PC-9 (cell line): ENCODE measurements around the gene DNAJC30. TPM values are rescaled to one million over a fixed set of nuclear protein-coding genes. Genes with fewer than 3 reads are reported as not detected.

Source experiments
- BruUV-seq: library from RNA; stranded (reverse); fragments of 400-500 nt; replicated peaks from 2 replicates; lab custom pipeline; 2021; lab: Mats Ljungman, UMichigan
- CTCF ChIA-PET: fragments of 300-600 bp; sonication (Branson Sonifier 250); formaldehyde crosslinking; loops from one replicate; lab custom pipeline; 2022; ENCODE audit warnings: antibody characterized with exemption; lab: Charles Lee
- POLR2A ChIA-PET: fragments of 300-600 bp; sonication (Branson Sonifier 250); formaldehyde crosslinking; loops from one replicate; lab custom pipeline; 2022; ENCODE audit warnings: antibody characterized with exemption; ENCODE audit not compliant: unreplicated experiment; lab: Charles Lee
- DNase-seq, 2 experiments: peaks; one replicate each; pipeline versions ENCODE4 v3.0.0 to v3.0.0-alpha.2; 2015 to 2022; ENCODE audit warnings: mixed read lengths in 1 of 2
- H2AFZ ChIP-seq: fragments of 200-600 bp; sonication (generic); 2 replicates; pipeline ENCODE4 v1.8.1; 2017; ENCODE audit warnings: antibody characterized with exemption
- H3F3A ChIP-seq: fragments of 200-600 bp; sonication (generic); 2 replicates; pipeline ENCODE4 v1.8.1; 2017; ENCODE audit warnings: antibody characterized with exemption, mild to moderate bottlenecking, low read depth; ENCODE audit not compliant: insufficient read depth
- H3K27ac ChIP-seq: fragments of 200-600 bp; sonication (generic); 2 replicates; pipeline ENCODE4 v1.6.1; 2016; ENCODE audit warnings: mixed run types
- H3K27me3 ChIP-seq: fragments of 200-600 bp; sonication (generic); 2 replicates; pipeline ENCODE4 v1.6.1; 2016; ENCODE audit warnings: low read depth, mixed run types; ENCODE audit not compliant: insufficient read depth
- H3K36me3 ChIP-seq: fragments of 200-600 bp; sonication (generic); 2 replicates; pipeline ENCODE4 v1.6.1; 2016; ENCODE audit warnings: low read depth, mixed run types
- H3K4me1 ChIP-seq: fragments of 200-600 bp; sonication (generic); replicated peaks from 2 replicates; pipeline ENCODE4 v1.6.1; 2016; ENCODE audit warnings: mixed run types; ENCODE audit not compliant: insufficient read depth
- H3K4me2 ChIP-seq: fragments of 200-600 bp; sonication (generic); 2 replicates; pipeline ENCODE4 v1.6.1; 2017; ENCODE audit warnings: mixed run types
- H3K4me3 ChIP-seq: fragments of 200-600 bp; sonication (generic); 2 replicates; pipeline ENCODE4 v1.6.1; 2016; ENCODE audit warnings: mixed run types
- H3K79me2 ChIP-seq: fragments of 200-600 bp; sonication (generic); 2 replicates; pipeline ENCODE4 v1.6.1; 2017; ENCODE audit warnings: low read depth, mixed run types
- H3K9me2 ChIP-seq: fragments of 200-600 bp; sonication (generic); 2 replicates; pipeline ENCODE4 v1.8.1; 2017; ENCODE audit warnings: mild to moderate bottlenecking; ENCODE audit not compliant: insufficient read depth
- H3K9me3 ChIP-seq: fragments of 200-600 bp; sonication (generic); 2 replicates; pipeline ENCODE4 v1.8.1; 2016; ENCODE audit warnings: low read depth; ENCODE audit not compliant: insufficient read depth
- H4K20me1 ChIP-seq: fragments of 200-600 bp; sonication (generic); 2 replicates; pipeline ENCODE4 v1.8.1; 2017; ENCODE audit not compliant: insufficient read depth
- CTCF ChIP-seq: fragments of 200-600 bp; sonication (generic); conservative IDR thresholded peaks from 2 replicates; pipeline ENCODE4 v1.6.1; 2017; ENCODE audit warnings: mixed run types, antibody characterized with exemption, mild to moderate bottlenecking, moderate library complexity
- EZH2 ChIP-seq: fragments of 200-600 bp; sonication (generic); IDR thresholded peaks from 2 replicates; pipeline ENCODE4 v1.8.0; 2017; ENCODE audit warnings: antibody characterized with exemption, low read depth
- intact Hi-C: fragments of 100-400 bp; cut with micrococcal nuclease; formaldehyde crosslinking; loops from one replicate; pipeline ENCODE4 v1.10.0; 2022; ENCODE audit not compliant: unreplicated experiment
- total RNA-seq: library from RNA; stranded (reverse); gene quantifications from 2 replicates; pipeline ENCODE4 v1.2.3, GENCODE V29; 2021

Gene DNAJC30
- total RNA-seq, 1 experiment from 2014 or later: 9.5 TPM

GRCh38 chr7:73649576-73649975, 33.7 kb downstream of the DNAJC30 start:
- no TSS peak for BruUV-seq
- H3K27me3 ChIP-seq: peaks cover 4% of the 10 kb centered on the region; the same call in 1 of the 2 replicates
- intact Hi-C loops: no loop called here
- no peaks in the 10 kb centered on the region for H3K79me2 ChIP-seq
- H4K20me1 ChIP-seq: no peaks in the 10 kb centered on the region
- H3F3A ChIP-seq: peaks cover 25% of the 10 kb centered on the region; the same call in 1 of the 2 replicates
- no peak for TF ChIP-seq EZH2
- TF ChIP-seq CTCF: no peak
- H3K36me3 ChIP-seq: no peaks in the 10 kb centered on the region
- peaks cover 10% of the 10 kb centered on the region; the same call in 1 of the 2 replicates for H3K4me1 ChIP-seq
- H3K9me2 ChIP-seq: no peaks in the 10 kb centered on the region
- no peak overlapping the region for H3K27ac ChIP-seq
- no peaks in the 10 kb centered on the region for H3K9me3 ChIP-seq
- ChIA-PET POLR2A (no interaction called here), CTCF (no interaction called here)
- DNase-seq: no peak
- H2AFZ ChIP-seq: no peak overlapping the region
- H3K4me2 ChIP-seq: no peak overlapping the region
- H3K4me3 ChIP-seq: no peak overlapping the region

- ChIA-PET POLR2A (no interaction called here), CTCF (no interaction called here)
- Histone ChIP-seq H3F3A (peaks cover 26% of the 10 kb centered on the region; the same call in 1 of the 2 replicates), H4K20me1 (no peaks in the 10 kb centered on the region), H3K4me2 (peak overlapping the region; percentile 82), H3K4me1 (peaks cover 10% of the 10 kb centered on the region; the same call in 1 of the 2 replicates), H3K9me3 (no peaks in the 10 kb centered on the region), H3K27ac (no peak overlapping the region), H3K4me3 (peak overlapping the region; percentile 63; the same call in 1 of the 2 replicates), H3K79me2 (no peaks in the 10 kb centered on the region), H3K9me2 (no peaks in the 10 kb centered on the region), H3K36me3 (no peaks in the 10 kb centered on the region), H3K27me3 (peaks cover 4% of the 10 kb centered on the region; the same call in 1 of the 2 replicates), H2AFZ (peak overlapping the region; percentile 91)
- no peak for TF ChIP-seq EZH2
- no peak for TF ChIP-seq CTCF
- no peak for DNase-seq
- no TSS peak for BruUV-seq
- intact Hi-C loops: no loop called here
Observed at GRCh38 chr7:73648593-73649332, 34.5 kb downstream of the DNAJC30 start.

GRCh38 chr7:73647725-73648592, 35.3 kb downstream of the DNAJC30 start:
- Histone ChIP-seq H2AFZ (peak overlapping the region; percentile 91), H3K4me3 (peak overlapping the region; percentile 63), H3K36me3 (no peaks in the 10 kb centered on the region), H3K4me1 (peaks cover 10% of the 10 kb centered on the region; the same call in 1 of the 2 replicates), H3K27me3 (peaks cover 4% of the 10 kb centered on the region; the same call in 1 of the 2 replicates), H3K4me2 (peak overlapping the region; percentile 82), H3K9me3 (no peaks in the 10 kb centered on the region), H3K27ac (no peak overlapping the region), H3K9me2 (no peaks in the 10 kb centered on the region), H4K20me1 (no peaks in the 10 kb centered on the region), H3K79me2 (no peaks in the 10 kb centered on the region), H3F3A (peaks cover 26% of the 10 kb centered on the region; the same call in 1 of the 2 replicates)
- CTCF ChIA-PET: interaction anchor here (1.1 kb wide), 1 partner anchor 12 kb away, joined by 5 read pairs; no protein-coding TSS in a partner anchor
- intact Hi-C loops: no loop called here
- no TSS peak for BruUV-seq
- no peak for TF ChIP-seq CTCF
- TF ChIP-seq EZH2: no peak
- POLR2A ChIA-PET: no interaction called here
- DNase-seq: peak in 1 of 2 experiments; percentile 57
